Inflammatory macrophage (primary cell): ENCODE data around the gene TRAF2.

Source experiments
- DNase-seq, 2 donors: peaks; one replicate each; pipeline ENCODE4 v3.0.0-alpha.2; 2020 to 2022

Gene TRAF2

GRCh38 chr9:136949817-136950655 is 63.7 kb downstream of the TRAF2 start:
- peak; percentile 86 to 92 for DNase-seq

GRCh38 chr9:136950656-136951276 is 64.5 kb downstream of the TRAF2 start:
- DNase-seq: no peak

- DNase-seq: no peak
These were observed 65.4 kb downstream of the TRAF2 start, which contains the start of gene LCN12 for GRCh38 chr9:136951541-136952320. Gene LCN12, plus strand, starts transcription at chr9:136952273. Its CDS starts 55 bp downstream, at chr9:136952328.

DNA sequence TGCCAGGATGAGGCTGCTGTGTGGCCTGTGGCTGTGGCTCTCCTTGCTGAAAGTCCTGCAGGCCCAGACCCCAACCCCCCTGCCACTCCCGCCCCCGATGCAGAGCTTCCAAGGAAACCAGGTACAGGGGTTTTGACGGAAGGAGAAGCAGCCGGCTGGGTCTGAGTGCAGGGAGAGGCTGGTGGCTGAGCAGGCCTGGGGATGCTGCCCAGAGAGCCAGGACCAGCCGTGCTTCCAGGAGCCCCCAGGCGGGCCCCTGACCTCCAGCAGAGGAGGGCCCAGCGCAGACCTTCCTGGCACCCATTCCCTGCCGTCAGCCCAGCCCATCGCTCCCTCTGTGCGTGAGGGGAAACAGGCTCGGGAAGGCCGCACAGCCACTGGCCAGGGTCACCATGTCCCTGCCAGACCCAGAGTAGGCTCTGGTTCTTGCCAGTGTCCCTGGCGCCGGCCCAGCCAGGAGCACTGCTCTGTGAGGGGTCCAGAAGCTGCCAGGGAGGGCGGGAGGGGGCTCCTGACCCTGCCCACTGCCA is 66.1 kb downstream of the TRAF2 start:
- no peak for DNase-seq

- no peak for DNase-seq
These were observed 66.8 kb downstream of the TRAF2 start for GRCh38 chr9:136952876-136953770.

- no peak for DNase-seq
These were observed 67.5 kb downstream of the TRAF2 start for GRCh38 chr9:136953771-136954269.

DNA sequence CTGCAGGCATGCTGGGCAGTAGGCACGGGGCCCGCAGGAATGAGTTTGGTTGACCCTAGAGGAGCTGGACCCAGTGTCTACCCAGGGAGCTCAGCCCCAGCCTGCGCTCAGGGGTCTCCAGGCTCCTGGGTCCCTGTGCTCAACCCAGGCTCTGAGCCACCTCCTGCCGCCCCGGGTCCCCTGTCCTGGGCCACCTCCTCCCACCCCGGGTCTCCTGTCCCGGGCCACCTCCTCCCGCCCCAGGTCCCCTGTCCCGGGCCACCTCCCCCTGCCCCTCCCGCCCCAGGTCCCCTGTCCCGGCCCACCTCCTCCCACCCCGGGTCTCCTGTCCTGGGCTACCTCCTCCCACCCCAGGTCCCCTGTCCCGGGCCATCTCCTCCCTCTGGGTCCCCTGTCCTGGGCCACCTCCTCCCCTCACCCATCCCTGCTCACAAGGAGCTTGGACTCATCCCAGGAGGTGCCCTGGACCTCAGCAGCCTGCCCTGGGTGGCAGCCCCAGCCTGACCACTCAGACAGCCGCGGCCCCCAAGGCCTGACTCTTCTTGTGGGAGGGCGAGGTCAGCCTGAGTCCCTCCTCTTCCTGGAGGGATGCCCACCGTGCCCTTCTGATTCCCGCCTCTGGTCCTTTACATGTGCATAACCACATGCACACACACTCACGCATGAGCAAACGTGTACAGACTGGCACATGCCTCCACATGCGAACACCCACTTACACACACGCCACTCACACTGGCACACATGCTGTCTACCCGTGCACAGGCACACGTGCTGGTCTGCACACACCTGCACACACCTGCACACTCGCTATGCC is 68.2 kb downstream of the TRAF2 start:
- DNase-seq: no peak

DNA sequence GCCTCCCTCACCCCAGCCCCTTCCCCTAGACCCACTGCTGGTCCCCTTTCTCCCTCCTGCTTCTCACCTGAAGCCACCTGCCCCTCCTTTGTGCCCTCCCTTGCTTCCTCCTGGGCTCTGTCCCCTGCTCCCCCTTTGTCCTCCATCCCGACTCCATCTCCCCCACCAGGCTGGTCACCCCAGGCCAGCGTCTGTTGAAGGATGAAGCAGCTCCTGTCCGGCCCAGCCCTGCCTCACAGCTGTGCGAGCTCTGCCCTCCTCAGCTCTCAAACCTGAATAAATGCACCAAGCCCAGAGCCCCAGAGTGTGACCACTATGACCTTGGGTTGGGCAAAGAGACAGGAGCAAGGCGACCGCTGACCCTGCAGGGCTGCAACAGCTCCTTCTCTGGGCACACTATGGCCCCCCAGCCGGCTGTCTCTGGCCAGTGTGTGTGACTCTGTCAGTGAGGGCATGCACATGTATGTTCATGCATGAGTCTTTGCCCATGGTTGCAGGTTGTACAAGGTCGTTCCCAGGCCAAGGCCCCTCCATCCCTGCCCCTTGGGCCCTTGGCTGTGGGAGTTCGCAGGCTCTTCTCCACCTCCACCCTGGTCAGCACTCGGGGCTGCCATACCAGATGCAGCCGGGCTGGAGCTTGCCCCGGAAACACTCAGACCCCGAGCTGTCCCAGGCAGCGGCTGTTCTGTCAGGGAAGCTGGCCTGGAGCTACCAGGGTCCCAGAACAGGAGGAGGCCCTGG is 69.1 kb downstream of the TRAF2 start:
- no peak for DNase-seq

- no peak for DNase-seq
These were observed 69.6 kb downstream of the TRAF2 start for GRCh38 chr9:136955943-136956335.

DNA sequence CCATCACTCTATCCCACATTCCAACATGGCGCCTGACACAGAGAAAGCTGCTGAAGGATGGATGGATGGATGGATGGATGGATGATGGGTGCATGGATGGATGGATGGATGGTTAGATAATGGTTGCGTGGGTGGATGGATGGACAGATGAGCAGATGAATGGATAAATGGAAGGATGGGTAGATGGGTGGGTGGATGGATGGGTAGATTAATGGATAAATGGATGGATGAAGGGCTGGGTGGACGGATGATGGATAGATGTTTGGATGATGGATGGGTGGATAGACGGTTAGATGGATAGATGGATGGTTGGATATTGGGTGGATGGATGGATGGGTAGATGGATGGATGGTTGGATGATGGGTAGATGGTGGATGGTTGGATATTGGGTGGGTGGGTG is 70.3 kb downstream of the TRAF2 start:
- no peak for DNase-seq

GRCh38 chr9:136957461-136957860 is 71.1 kb downstream of the TRAF2 start:
- no peak for DNase-seq

GRCh38 chr9:136957901-136958300 is 71.6 kb downstream of the TRAF2 start:
- DNase-seq: no peak

DNA sequence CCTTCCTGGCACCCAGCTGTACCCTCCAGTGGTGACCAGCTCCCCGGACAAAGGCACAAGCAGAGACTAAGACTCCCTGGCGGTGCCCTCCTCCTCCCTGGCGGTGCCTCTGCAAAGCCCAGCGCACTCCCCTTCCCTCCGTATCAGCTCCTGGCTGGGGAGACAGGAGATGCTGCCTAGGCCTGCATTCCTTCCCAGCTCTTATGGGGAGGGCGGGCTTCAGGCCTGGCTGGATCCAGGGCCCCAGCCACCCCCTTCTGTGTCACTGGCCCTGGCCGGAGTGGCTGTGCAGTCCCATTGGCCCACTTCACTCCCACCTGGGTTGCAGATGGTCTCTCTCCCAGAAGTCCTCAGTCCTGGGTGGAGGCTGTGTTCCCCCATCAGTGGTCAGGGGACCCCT is 72.2 kb downstream of the TRAF2 start:
- DNase-seq: no peak

- no peak for DNase-seq
These were observed 72.9 kb downstream of the TRAF2 start for GRCh38 chr9:136958898-136959850.

- DNase-seq: no peak
These were observed 74.1 kb downstream of the TRAF2 start for GRCh38 chr9:136960212-136960937.

GRCh38 chr9:136960938-136961275 is 74.6 kb downstream of the TRAF2 start:
- no peak for DNase-seq

DNA sequence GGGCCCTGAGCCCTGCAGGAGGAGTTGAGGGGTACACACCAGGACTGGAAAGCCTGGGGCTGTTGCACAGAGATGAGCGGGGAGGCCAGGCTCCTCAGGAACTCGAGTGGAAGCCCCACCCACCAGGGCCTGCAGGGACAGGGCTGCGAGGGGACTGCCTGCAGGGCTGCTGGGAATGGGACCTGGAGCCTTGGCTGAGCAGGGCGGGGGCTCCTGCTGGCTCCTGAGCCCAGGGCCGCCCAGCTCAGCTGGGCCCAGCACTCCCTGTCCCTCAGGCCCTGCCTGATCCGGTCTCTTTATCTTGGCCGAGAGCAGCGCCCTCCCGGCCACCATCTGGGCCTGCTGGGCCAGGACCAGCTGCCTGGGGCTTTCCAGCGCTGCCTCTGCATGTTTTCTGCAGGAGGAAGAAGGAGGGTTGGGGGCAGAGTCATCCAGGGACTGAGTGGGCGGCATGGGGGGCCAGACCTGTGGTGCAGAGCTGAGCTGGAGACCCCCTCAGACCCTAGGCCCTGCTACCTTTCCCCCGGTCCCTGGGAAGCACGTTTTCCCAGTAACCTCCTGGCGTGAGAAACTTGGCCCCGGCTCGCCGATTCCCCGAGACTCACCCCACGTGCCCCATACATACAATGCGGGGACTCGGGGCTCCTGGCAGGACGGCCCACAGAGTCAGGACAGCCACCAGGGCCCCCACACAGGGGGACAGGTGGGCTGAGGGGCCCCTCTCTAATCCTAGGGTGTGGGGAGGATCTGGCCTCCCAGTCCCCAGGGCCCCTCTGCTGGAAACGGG is 75.2 kb downstream of the TRAF2 start:
- no peak for DNase-seq

GRCh38 chr9:136962163-136962562 is 75.8 kb downstream of the TRAF2 start:
- no peak for DNase-seq
